Right ventricle myocardium superior (tissue), 1 donor: ENCODE measurements around the gene TMEM244. TPM values are rescaled to one million over a fixed set of nuclear protein-coding genes. Genes with fewer than 3 reads are reported as not detected.
"Not testable (repeated sequence)": the region's sequence is repeated elsewhere in the genome, so short reads cannot be mapped to it uniquely, and the experiment has no call there.

Experiments
- ATAC-seq: fragments of 200-7000 bp; cut with Tn5 transposase; one replicate; pipeline ENCODE4 v1.9.1; 2020; ENCODE audit warnings: mild to moderate bottlenecking; ENCODE audit not compliant: poor library complexity
- DNase-seq: peaks from one replicate; pipeline ENCODE4 v3.0.0-alpha.2; 2020
- intact Hi-C: fragments of 100-400 bp; cut with DNase I; formaldehyde crosslinking; loops from one replicate; pipeline ENCODE4 v1.11.2; 2022
- total RNA-seq: library from RNA; stranded (reverse); fragmentation: NEBNext Ultra II Directional; extraction: Animal tissue kit (Norgen Biotek cat#: 25700); gene quantifications from one replicate; pipeline ENCODE4 v1.2.1, GENCODE V29; 2021
- donor health status: DM: no; HTN: yes; CAD: no; lungs with severe emphysema.

The TMEM244 gene
- total RNA-seq, 1 donor from 2014 or later = not detected

GRCh38 chr6:129872586-129872985, 11.5 kb upstream of the TMEM244 start:
- ATAC-seq (no peak), DNase-seq (no peak)
- intact Hi-C loops = no loop called here

GRCh38 chr6:129871221-129871620, 10.1 kb upstream of the TMEM244 start:
- intact Hi-C loops = no loop called here
- DNase-seq (no peak), ATAC-seq (no peak)

- ATAC-seq (no peak), DNase-seq (no peak)
- intact Hi-C loops = no loop called here
Measured at GRCh38 chr6:129867403-129867802, 6.3 kb upstream of the TMEM244 start.

- intact Hi-C loops = no loop called here
- DNase-seq (no peak), ATAC-seq (no peak)
Measured at GRCh38 chr6:129866688-129867087, 5.6 kb upstream of the TMEM244 start.

- DNase-seq = no peak
- no peak for ATAC-seq
- intact Hi-C loops = no loop called here
Measured at GRCh38 chr6:129866256-129866655, 5.1 kb upstream of the TMEM244 start.

- DNase-seq (no peak), ATAC-seq (no peak)
- intact Hi-C loops = no loop called here
Measured at GRCh38 chr6:129865013-129865412, 3.9 kb upstream of the TMEM244 start.

- intact Hi-C loops = no loop called here
- ATAC-seq (no peak), DNase-seq (no peak)
Measured at GRCh38 chr6:129863664-129864063, 2.5 kb upstream of the TMEM244 start.

- ATAC-seq = no peak
- intact Hi-C loops = no loop called here
- no peak for DNase-seq
Measured at GRCh38 chr6:129859524-129859923, 1.6 kb downstream of the TMEM244 start.

GRCh38 chr6:129857838-129858237, 3.3 kb downstream of the TMEM244 start:
- intact Hi-C loops = no loop called here
- DNase-seq = no peak
- ATAC-seq = no peak

GRCh38 chr6:129853996-129854711, 7.0 kb downstream of the TMEM244 start:
- DNase-seq (no peak), ATAC-seq (no peak)
- intact Hi-C loops = no loop called here

- DNase-seq (no peak), ATAC-seq (no peak)
- intact Hi-C loops = no loop called here
Measured at GRCh38 chr6:129852257-129852858, 8.8 kb downstream of the TMEM244 start.

- DNase-seq (no peak), ATAC-seq (no peak)
- intact Hi-C loops = no loop called here
Measured at GRCh38 chr6:129849456-129849855, 11.7 kb downstream of the TMEM244 start.

- ATAC-seq = no peak
- DNase-seq = no peak
- intact Hi-C loops = no loop called here
Measured at GRCh38 chr6:129846761-129847160, 14.4 kb downstream of the TMEM244 start.

GRCh38 chr6:129845696-129846095, 15.4 kb downstream of the TMEM244 start:
- no peak for DNase-seq
- no peak for ATAC-seq
- intact Hi-C loops = no loop called here

- no peak for DNase-seq
- ATAC-seq = no peak
- intact Hi-C loops = no loop called here
Measured at GRCh38 chr6:129844118-129844891, 16.8 kb downstream of the TMEM244 start.

- intact Hi-C loops = no loop called here
- ATAC-seq = no peak
- no peak for DNase-seq
Measured at GRCh38 chr6:129843573-129843972, 17.5 kb downstream of the TMEM244 start.

- intact Hi-C loops = no loop called here
- no peak for ATAC-seq
- no peak for DNase-seq
Measured at GRCh38 chr6:129842881-129843409, 18.2 kb downstream of the TMEM244 start.

- DNase-seq (no peak), ATAC-seq (no peak)
- intact Hi-C loops = no loop called here
Measured at GRCh38 chr6:129842137-129842536, 19.0 kb downstream of the TMEM244 start.

- ATAC-seq, intact Hi-C loops, DNase-seq: not testable (repeated sequence)
Measured at GRCh38 chr6:129839562-129839961, 21.6 kb downstream of the TMEM244 start.

- ATAC-seq (no peak), DNase-seq (no peak)
- intact Hi-C loops = no loop called here
Measured at GRCh38 chr6:129835691-129836090, 25.4 kb downstream of the TMEM244 start.
